ENCODE measurements around the gene ARHGAP21. TPM values are rescaled to one million over a fixed set of nuclear protein-coding genes. Genes with fewer than 3 reads are reported as not detected.

ARHGAP21 gene
- total and polyA plus RNA-seq, 2 experiments from 2014 or later = 28.7 to 176 TPM

- WGBS, 2 experiments (ENCODE audit: low coverage in 1 of 2, low lambda C conversion rate in 2 of 2, missing lambda C conversion rate in 2 of 2) = 87 to 90% methylated on average over 5 of the region's 5 CpGs
- H3K4me2 ChIP-seq (ENCODE audit: unreplicated experiment) = no peak overlapping the region
- H3K27ac ChIP-seq = no peak overlapping the region
- in situ Hi-C loops (cut with MboI) = no loop called here
- H3K9me2 ChIP-seq (ENCODE audit: insufficient read depth) = no peaks in the 10 kb centered on the region
- H4K20me1 ChIP-seq (ENCODE audit: insufficient read depth) = no peaks in the 10 kb centered on the region
- no peak for DNase-seq
- H3K9ac ChIP-seq = no peak overlapping the region
- H3F3A ChIP-seq (ENCODE audit: insufficient read depth) = peaks cover 34% of the 10 kb centered on the region
- peaks cover 66% of the 10 kb centered on the region for H3K79me2 ChIP-seq (ENCODE audit: insufficient read depth)
- TF ChIP-seq EZH2 (IDR thresholded peaks at IDR 0.05; ENCODE audit: insufficient read depth, poor library complexity, severe bottlenecking) = no peak
- no peak for TF ChIP-seq EZH2phosphoT487 (IDR thresholded peaks at IDR 0.05; ENCODE audit: insufficient read depth, low read depth)
- H3K27me3 ChIP-seq (replicated peaks; ENCODE audit: insufficient read depth) = no peaks in the 10 kb centered on the region
- no peak overlapping the region for H3K4me3 ChIP-seq
- peaks cover 22% of the 10 kb centered on the region; the same call in 1 of the 2 replicates for H3K36me3 ChIP-seq (ENCODE audit: low read depth)
- H3K9me3 ChIP-seq (ENCODE audit: low read depth) = no peaks in the 10 kb centered on the region
- H2AFZ ChIP-seq = no peak overlapping the region
- peaks cover 19% of the 10 kb centered on the region for H3K4me1 ChIP-seq (ENCODE audit: insufficient read depth)
Observed at GRCh38 chr10:24618401-24618800, 105.3 kb downstream of the ARHGAP21 start.

DNA sequence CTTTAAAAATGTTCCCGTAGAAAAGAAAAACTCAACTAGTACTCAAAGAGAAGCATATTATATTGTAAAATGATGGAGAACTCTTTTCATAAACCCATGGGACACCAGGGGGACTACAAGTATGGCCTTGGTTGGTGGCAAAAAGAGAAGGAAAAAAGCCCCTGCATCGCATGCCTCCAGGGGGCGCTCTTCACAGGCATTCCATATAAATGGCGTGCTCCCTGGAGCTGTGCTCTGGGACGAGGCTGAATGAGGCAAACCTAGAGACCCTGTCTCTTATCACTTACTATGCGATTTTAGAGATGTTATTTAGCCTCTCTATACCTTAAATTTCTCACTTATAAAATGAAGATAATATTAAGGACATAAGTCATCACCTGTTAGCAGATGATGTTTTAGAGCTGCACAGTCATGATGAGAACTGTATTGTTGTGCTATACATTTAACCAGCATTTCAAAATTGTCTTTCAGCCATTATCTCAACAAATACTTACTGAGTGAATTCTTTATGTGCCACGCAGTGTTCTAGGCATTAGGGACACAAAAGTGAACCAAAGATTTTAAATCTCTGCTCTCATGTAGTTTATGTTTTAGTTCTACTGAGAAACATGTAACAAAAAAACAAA is 105.8 kb downstream of the ARHGAP21 start:
- Histone ChIP-seq H3K27me3 (replicated peaks; ENCODE audit: insufficient read depth) (no peaks in the 10 kb centered on the region), H3K27ac (no peak overlapping the region), H3K36me3 (ENCODE audit: low read depth) (peaks cover 27% of the 10 kb centered on the region), H4K20me1 (ENCODE audit: insufficient read depth) (no peaks in the 10 kb centered on the region), H3F3A (ENCODE audit: insufficient read depth) (peaks cover 29% of the 10 kb centered on the region), H3K4me1 (ENCODE audit: insufficient read depth) (peaks cover 14% of the 10 kb centered on the region), H3K9me3 (ENCODE audit: low read depth) (no peaks in the 10 kb centered on the region), H3K9me2 (ENCODE audit: insufficient read depth) (no peaks in the 10 kb centered on the region), H3K4me2 (ENCODE audit: unreplicated experiment) (no peak overlapping the region), H3K4me3 (no peak overlapping the region), H3K9ac (no peak overlapping the region), H3K79me2 (ENCODE audit: insufficient read depth) (peaks cover 66% of the 10 kb centered on the region), H2AFZ (no peak overlapping the region)
- TF ChIP-seq EZH2 (IDR thresholded peaks at IDR 0.05; ENCODE audit: insufficient read depth, poor library complexity, severe bottlenecking) (no peak), EZH2phosphoT487 (IDR thresholded peaks at IDR 0.05; ENCODE audit: insufficient read depth, low read depth) (no peak)
- WGBS, 2 experiments (ENCODE audit: low coverage in 1 of 2, low lambda C conversion rate in 2 of 2, missing lambda C conversion rate in 2 of 2) = 59 to 60% methylated on average over 7 of the region's 7 CpGs
- in situ Hi-C loops (cut with MboI) = no loop called here
- DNase-seq = peak; percentile 69

- in situ Hi-C loops (cut with MboI) = no loop called here
- Histone ChIP-seq H3K4me3 (no peak overlapping the region), H3K27ac (peak overlapping the region; percentile 67), H3K4me1 (ENCODE audit: insufficient read depth) (peaks cover 9% of the 10 kb centered on the region), H3K27me3 (replicated peaks; ENCODE audit: insufficient read depth) (no peaks in the 10 kb centered on the region), H3K79me2 (ENCODE audit: insufficient read depth) (peaks cover 74% of the 10 kb centered on the region), H4K20me1 (ENCODE audit: insufficient read depth) (no peaks in the 10 kb centered on the region), H3K36me3 (ENCODE audit: low read depth) (peaks cover 28% of the 10 kb centered on the region), H3K4me2 (ENCODE audit: unreplicated experiment) (peak overlapping the region; percentile 3), H2AFZ (no peak overlapping the region), H3F3A (ENCODE audit: insufficient read depth) (peaks cover 22% of the 10 kb centered on the region), H3K9me2 (ENCODE audit: insufficient read depth) (no peaks in the 10 kb centered on the region), H3K9me3 (ENCODE audit: low read depth) (no peaks in the 10 kb centered on the region), H3K9ac (peak overlapping the region; percentile 2; the same call in 1 of the 2 replicates)
- TF ChIP-seq EZH2phosphoT487 (IDR thresholded peaks at IDR 0.05; ENCODE audit: insufficient read depth, low read depth) (no peak), EZH2 (IDR thresholded peaks at IDR 0.05; ENCODE audit: insufficient read depth, poor library complexity, severe bottlenecking) (no peak)
- WGBS, 2 experiments (ENCODE audit: low coverage in 1 of 2, low lambda C conversion rate in 2 of 2, missing lambda C conversion rate in 2 of 2) = 23 to 26% methylated on average over 3 of the region's 3 CpGs
- DNase-seq = peak; percentile 80
Observed at GRCh38 chr10:24616536-24616935, 107.2 kb downstream of the ARHGAP21 start.

DNA sequence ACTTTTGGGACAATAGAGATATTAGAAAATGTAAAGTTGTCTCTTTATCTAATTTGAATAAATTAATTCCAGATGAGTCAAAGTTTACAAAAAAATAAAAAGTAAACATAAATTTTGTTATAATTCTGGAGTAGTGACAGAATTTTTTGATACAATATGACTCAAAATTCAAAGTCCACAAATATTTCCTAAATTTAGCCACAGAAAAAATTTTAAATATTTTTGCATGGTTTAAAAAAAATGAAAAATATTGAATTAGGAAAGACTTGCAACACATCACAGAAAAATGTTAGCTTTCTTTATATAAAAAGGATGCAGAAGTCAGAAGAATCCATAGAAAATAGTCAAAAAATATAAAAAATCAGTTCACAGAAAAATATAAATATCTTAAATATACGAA is 117.7 kb downstream of the ARHGAP21 start:
- H3K4me2 ChIP-seq (ENCODE audit: unreplicated experiment) = no peak overlapping the region
- peaks cover 33% of the 10 kb centered on the region for H3K4me1 ChIP-seq (ENCODE audit: insufficient read depth)
- in situ Hi-C loops (cut with MboI) = no loop called here
- peaks cover 65% of the 10 kb centered on the region for H3K36me3 ChIP-seq (ENCODE audit: low read depth)
- no peak overlapping the region for H3K27ac ChIP-seq
- peaks cover 39% of the 10 kb centered on the region for H3F3A ChIP-seq (ENCODE audit: insufficient read depth)
- no peak overlapping the region for H3K9ac ChIP-seq
- DNase-seq = no peak
- H3K79me2 ChIP-seq (ENCODE audit: insufficient read depth) = peaks cover 81% of the 10 kb centered on the region
- WGBS, 2 experiments (ENCODE audit: low coverage in 1 of 2, low lambda C conversion rate in 2 of 2, missing lambda C conversion rate in 2 of 2) = 98 to 100% methylated on average over 1 of the region's 1 CpG
- no peaks in the 10 kb centered on the region for H3K9me3 ChIP-seq (ENCODE audit: low read depth)
- H3K4me3 ChIP-seq = no peak overlapping the region
- H2AFZ ChIP-seq = no peak overlapping the region
- no peaks in the 10 kb centered on the region for H3K9me2 ChIP-seq (ENCODE audit: insufficient read depth)
- no peaks in the 10 kb centered on the region for H4K20me1 ChIP-seq (ENCODE audit: insufficient read depth)
- TF ChIP-seq EZH2phosphoT487 (IDR thresholded peaks at IDR 0.05; ENCODE audit: insufficient read depth, low read depth) (no peak), EZH2 (IDR thresholded peaks at IDR 0.05; ENCODE audit: insufficient read depth, poor library complexity, severe bottlenecking) (no peak)
- H3K27me3 ChIP-seq (replicated peaks; ENCODE audit: insufficient read depth) = no peaks in the 10 kb centered on the region

Data from GM23248 (cell line).